Left renal cortex interstitium (tissue), 4 donors: ENCODE measurements around the gene ST6GALNAC2. TPM values are rescaled to one million over a fixed set of nuclear protein-coding genes. Genes with fewer than 3 reads are reported as not detected.
A peak's percentile ranks its signal among the peaks of the same experiment; 100 is the strongest.
"Not testable (repeated sequence)": the region's sequence is repeated elsewhere in the genome, so short reads cannot be mapped to it uniquely, and the experiment has no call there.

Experiments used
- DNase-seq, 4 donors: peaks; one replicate each; pipeline ENCODE4 v3.0.0-alpha.2; 2013; ENCODE audit warnings: low read depth in 4 of 4, low spot score in 2 of 4, missing footprints in 1 of 4
- polyA plus RNA-seq, 4 donors: library from polyadenylated mRNA; unstranded; fragments of 120-200 nt; gene quantifications; one replicate each; pipeline ENCODE4 v1.2.1, GENCODE V29; 2013; ENCODE audit not compliant: insufficient read length in 4 of 4

Gene ST6GALNAC2
- polyA plus RNA-seq, 4 donors, result 9.3 to 13.8 (median 9.8) TPM

DNA sequence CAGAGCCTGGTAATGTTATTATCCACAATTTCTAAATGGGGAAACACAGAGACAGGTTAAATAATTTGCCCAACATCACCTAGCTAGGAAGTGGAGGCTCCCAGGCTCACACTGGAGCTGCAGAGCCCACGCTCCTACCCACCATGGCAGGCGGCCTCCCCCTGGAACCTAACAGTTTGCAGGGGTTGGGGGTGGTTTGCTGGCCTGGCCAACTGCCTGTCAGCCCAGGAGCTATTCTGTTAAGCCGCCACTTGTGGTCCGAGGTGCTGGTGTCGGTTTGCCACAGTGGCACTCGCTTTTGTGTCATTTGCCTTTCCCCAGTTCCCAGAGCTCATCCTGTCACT is 42.2 kb downstream of the ST6GALNAC2 start:
- DNase-seq, result no peak

DNA sequence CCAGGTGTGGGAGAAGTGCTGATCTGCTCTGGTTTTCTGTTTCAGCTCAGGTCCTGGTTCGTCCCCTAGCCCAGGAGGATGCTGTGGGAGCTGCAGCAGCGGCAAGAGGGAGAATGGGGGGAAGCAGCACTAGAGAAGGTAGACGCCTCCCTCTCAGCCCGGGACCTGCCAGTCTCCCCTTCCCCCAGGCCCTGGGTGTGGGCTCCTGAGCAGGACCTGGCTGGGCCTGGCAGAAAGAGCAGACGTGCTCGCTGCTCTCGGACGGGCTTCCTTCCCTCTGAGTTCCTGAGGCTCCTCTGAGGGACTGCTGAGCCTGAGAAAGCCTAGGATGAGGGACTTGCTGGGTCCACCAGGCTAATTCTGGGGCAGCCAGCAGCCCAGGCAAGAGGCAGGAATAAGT is 42.7 kb downstream of the ST6GALNAC2 start:
- no peak for DNase-seq

DNA sequence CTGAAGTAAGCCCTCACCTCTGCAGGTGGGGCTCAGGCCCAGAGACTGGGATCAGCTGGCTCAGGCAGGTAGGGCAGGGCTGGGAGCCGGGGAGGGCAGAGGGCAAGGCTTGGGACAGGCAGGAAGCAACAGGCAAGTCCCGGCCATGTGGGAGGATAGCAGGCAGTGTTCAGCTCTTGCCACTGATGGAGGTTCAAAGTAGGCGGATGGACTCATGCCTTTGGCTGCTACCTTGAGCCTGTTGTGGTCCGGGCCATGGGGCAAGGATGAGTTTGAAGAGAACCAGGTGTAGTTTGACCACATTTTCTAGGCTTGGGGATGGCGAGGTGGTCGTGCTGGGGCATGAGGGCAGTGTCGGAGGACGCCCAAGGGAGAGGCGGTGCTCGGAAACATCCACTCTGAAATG is 43.1 kb downstream of the ST6GALNAC2 start:
- DNase-seq, result no peak

DNA sequence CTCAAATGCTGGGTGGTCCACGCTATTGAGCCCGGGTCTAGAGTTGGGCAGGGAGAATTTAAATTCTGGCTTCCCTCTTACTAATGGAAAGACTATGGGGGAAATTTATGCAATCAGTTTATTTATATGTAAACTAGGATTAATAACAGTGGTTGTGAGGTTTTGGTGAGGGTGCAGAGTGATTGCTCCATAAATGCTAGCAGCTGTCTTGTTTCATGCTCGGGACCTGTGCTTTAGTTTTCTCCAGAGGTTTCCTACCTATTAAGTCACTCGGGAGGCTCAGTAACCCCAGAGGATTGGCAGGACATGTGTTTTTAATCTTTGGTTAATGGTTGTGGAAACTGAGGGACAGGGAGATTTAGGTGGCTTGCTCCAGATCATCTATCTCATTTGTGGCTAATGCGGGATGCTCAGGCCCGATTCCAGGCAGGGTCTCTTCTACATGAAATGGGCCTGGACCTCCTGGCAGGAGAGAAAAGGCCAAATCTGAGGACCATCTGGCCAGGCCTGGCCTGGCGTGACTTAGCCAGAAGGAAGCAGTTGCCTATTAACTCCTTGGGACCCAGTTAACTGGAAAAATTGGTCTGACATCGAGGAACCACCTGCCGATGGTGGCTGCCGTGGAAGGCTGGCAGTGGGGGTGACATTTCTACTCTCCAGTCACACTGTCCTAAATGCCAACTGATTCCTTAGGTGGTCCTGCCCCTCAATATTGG is 43.8 kb downstream of the ST6GALNAC2 start:
- no peak for DNase-seq

DNA sequence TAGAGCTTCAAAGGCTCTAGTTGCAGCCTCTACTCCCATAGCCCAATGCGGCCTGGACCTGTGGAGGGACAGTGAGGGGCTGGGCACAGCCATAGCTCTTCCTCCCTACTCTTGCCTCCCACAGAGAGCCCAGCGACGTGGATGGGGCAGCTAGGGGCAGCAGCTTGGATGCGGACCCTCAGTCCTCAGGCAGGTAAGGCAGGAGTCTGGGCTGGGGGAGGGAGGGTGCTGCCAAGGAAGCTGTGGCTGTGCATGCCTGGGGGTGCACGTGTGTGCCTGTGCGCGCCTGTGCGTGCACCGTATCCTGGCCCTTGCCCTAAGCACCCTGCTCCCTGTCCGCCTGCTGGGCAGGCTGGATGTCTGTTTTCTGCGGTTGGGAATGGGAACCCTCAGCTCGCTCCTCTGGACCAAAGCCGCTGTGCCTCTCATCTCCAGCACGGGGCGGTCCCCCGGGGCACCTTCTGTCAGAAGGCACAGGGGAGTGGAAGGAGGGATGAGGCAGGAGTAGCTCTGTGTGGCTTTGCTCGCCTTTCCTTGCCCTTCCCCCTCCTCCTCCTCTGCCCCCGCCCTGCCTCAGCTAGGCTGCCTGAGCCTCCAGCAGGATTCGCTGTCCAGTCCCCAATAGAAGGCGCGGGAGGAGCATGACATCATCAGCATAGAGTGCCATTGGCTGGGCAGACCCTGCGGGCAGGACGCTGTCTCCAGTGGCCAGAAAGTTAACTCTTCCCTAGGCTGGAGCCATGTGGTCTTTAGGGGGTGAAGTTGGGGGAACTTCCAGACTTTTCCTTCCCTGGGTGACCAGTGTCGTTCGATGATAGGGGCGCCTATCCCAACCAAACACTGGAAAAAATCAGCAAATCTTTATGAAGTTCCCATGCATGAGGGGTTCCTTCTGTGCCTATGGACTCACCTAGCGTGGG is 45.0 kb downstream of the ST6GALNAC2 start:
- peak; percentile 86 to 96 (median 90) for DNase-seq

DNA sequence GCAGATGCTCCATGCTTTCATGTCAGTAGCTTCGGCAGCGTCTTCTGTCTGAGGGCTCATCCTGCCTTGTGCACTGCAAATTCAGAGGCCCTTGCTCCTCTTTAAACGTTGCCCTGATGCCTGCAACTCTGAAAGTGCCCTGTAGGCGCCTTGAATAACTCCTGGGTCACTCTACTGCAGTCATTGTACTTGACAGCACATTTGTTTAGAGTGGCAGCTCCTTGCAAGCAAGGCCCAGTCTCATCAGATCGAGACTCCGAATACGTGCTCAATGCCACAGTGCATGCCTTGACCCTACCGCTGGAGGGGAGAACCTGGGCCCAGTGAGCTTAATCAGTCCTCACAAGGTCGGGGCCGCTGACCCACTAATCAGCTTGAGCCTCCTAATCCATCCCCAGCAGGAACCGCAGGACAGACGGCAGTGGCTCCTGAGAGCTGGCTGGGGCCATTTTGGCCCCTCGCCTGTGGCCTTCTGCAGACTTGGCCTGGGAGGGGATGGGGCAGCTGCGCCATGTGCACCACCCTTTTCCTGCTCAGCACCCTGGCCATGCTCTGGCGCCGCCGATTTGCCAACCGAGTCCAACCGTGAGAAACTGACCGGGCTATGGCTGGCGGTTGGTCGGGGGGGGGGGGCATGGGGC is 45.9 kb downstream of the ST6GALNAC2 start, which contains the start of gene PRCD:
Gene PRCD, plus strand, starts transcription at position 414 of the 641 bp plus-strand sequence. Its CDS starts 98 bp downstream, at position 512.
- DNase-seq, result no peak

DNA sequence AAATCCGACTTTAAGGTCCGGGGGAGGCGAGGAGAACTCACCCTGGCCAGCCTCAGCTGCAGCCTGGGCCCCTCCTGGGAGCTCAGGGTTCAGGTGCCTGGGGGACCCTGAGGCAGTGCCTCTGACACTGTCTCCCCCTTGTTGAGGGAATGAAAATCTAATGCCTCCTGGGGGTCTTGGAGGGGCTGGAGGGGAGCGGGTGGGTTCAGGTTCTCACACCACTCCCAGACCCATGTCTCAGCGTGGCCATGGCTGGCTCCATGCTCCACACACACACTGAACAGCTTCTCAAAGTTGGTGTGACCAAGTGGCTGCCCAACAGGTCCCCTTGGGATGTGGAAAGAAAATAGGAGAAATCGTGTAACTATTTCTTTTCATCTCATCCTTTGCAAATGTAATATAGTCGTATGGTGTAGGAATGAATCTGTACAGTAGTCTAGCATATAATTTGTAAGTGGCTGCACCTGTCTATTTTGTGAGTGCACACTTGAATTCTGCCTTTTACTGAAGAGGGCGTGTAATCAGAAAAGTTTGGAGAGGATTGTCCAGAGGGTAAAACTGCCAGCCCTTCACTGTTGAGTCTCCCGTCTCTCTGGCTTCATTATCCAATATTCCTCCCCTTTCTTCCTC is 46.6 kb downstream of the ST6GALNAC2 start:
- DNase-seq, result no peak

DNA sequence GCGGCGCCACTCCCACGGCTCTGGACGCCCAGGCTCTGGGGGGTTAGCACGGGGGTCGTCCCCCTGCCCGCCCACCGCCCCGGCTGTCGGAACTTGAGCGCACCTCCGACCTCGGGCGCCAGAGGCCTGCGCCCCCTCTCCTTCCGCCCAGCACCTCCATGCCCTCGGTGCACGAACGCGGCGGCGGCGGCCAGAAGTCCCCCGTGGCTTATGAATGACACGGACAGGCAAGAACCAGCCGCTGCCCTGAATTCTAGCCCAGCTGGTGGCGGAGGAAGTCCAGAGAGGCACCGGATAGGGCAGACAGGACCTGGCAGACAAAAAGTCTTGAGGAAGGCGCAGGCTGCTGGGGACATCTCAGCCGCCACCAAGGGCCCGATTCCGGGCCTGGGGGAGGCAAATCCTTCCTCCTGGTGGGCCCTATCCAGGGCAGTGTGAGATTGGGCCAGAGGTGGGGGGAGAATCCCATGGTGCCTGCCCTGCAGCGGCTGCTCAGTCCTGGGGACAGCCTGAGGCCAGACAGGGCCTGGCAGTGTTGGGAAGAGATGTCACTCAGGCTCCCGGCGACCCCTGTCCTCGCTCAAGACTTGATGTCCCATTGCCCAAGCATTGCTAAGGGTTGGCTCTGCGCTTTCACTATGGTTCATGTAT is 47.3 kb downstream of the ST6GALNAC2 start:
- DNase-seq, result no peak

DNA sequence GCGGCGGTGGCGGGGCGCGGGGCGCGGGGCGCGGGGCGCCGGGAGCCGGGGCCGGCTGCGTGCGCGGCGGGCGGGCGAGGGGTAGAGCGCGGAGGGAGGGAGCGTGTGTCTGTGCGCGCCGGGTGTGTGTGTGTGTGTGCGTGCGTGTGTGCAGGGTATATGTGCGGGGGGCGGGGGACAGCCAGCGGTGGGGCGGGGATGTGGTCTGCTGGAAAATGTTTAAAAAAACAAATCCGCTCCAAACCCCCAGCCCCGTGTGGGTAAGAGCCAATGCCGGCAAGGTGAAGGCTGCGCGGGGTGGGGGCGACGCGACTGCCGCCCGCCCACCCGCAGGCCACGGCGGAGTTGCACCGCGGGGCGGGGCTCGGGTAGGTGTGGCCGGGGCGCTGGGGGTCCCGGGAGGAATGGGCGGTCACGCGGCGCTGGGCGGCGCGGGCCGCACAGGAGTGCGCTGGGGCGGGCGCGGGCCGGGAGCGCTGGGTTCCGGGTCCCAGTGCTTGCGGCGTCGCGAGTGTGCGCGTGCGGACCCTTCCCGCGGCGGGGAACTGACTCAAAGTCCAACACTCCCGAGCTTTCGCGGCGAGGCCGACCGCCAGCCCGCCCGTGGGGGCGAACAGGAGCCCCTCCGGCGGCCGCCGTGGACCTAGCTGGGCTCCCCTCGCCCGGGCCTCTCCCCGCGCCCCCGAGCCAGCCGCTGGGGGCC is 47.9 kb downstream of the ST6GALNAC2 start, which contains the start of gene CYGB:
Gene CYGB, minus strand, starts transcription at position 132 of the 703 bp plus-strand sequence. CDS start 167 bp downstream, outside the sequence.
- no peak for DNase-seq

DNA sequence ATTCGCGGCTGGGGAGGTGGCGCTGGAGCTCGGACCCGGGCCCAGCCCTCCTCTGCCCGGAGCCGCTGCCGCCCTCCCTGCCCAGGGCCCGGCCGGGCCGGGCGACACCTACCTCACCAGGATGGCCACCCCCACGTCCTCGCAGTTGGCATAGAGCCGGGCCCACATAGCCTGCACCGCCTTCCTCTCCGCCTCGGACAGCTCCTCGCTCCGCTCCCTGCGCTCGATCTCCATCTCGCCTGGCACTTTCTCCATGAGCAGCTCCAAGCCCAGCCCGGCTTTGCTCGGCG is 48.4 kb downstream of the ST6GALNAC2 start:
- DNase-seq, result no peak

DNA sequence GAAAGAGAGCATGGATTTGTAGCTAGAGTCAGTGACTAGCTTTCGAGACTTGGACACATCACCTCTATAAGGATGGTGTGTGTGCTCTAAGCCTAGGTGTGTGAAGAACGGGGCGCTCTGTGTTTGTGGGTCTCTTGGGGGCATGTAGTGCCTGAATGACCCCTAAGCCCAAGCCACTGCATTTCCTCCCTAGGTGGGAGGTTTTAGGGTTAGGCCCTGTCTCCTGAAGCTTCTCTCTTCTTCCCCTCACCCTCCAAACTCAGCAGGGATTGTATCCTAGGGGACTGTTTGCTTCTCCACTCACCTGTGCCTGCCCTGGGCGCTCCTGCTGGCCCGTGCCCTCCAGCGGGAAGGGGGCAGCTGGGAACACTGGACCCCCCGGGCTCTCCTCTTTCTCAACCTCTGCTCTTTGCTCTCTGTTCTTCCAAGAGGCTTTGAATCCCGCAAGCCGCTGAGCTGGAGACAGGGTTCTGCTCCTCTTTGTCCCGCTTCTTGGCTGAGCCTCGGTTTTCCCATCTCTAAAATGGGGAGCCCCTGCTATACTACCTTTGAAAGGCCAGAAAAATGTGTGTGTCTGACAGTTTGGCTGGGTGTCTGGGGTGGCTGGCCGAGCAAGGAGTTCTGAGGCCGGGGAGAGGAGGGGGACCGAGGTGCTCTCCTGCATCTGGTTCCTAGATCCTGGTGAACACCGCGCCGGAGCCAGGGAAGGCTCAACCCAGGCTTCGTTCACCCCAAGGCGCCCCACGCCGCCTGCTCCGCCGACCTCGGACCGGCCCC is 49.0 kb downstream of the ST6GALNAC2 start:
- DNase-seq, result no peak

DNA sequence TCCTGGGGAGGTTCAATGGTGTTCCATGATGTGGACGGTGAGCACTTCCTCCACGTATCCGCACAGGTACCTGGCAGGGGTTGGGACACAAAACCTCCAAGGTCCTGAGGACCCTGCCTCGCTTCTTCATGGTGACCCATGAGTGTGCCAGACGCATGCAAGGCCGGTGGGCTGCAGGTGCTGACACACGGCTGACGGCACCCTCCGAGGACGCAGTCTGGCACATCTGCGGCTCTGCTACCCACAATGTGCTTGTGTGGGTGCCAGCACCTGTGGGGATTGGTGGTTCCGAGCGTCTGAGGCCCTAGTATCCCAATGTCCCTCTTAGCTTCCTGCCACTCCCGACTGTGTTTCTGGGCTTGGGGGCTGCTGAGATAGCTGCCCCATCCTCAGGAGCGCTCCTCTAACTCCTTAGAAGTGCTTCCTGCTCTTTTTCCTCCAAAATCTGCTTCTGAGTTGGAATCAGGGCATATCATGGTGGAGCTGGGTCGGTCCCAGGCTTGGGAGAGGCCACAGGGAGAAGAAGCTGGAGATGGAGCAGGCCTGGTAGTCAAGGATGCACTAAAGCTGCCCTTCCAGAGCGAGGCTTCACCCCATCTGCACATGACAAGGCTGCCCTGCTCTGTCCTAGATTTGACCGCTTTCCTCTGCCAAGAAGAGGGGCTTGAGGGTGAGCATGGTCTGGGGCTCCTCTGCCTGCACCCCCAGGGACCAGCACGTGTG is 49.7 kb downstream of the ST6GALNAC2 start:
- no peak for DNase-seq

DNA sequence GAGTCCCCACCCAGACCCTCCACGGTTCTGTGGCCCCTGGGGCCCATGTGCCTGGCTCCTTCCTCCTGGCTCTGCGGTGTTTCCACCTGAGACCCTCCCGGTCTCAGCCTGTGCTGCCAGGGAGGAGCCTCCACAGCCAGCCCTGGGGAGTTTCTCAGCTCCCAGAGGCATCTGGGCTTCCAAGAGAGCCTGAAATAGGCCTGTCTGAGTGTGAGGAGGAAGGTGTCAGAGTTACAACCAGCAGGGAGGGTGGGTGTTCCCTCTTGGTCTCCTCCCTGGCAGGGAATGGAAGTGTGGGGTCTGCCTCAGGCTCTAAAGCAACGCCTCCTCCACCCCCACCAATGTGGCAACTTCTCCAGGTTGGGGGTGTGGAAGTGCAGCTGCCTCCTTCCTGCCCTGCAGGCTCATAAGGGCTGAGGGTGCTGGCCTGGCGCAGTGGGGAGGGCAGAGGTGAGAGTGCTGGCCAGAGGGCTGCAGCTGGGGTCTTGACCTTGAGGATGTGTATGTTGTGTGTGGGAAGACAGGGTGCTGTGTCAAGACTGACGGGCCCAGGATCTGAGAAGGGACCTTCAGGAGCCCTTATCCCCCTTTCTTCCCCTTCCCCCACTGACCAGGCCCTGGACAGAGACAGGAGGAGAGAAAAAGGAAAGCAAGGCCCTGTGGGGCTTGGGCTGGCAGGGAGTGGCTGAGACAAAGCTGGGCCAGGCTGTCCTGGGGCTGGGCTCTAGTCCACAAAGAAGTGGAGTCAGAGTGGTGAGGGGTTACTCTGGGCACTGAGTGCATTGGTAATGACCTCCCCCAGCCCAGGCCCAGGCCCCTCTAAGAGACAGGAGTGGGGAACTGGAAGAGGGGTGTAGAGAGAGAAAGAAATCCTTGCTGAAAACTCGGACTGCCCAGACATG is 50.6 kb downstream of the ST6GALNAC2 start:
- DNase-seq, result no peak

DNA sequence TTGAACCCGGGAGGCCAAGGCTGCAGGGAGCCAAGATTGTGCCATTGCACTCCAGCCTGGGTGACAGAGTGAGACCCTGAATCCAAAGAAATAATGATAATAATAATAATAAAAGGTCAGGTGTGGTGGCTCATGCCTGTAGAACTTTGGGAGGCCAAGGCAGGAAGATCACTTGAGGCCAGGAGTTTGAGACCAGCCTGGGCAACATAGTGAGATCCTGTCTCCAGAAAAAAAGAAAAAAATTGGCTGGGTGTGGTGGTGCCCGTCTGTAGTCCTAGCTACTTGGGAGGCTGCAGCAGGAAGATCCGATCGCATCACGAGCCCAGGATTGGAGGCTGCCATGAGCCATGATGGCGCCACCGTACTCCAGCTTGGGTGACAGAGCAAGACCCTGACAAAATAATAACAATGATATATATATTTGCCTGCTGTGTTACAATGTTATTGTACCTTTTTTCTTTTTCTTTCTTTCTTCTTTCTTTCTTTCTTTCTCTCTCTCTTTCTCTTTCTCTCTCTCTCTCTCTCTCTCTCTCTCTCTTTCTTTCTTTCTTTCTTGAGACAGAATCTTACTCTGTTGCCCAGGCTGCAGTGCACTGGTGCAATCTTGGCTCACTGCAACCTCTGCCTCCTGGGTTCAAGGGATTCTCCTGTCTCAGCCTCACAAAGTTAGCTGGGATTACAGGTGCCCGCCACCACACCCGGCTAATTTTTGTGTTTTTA is 51.9 kb downstream of the ST6GALNAC2 start:
- not testable (repeated sequence) for DNase-seq

DNA sequence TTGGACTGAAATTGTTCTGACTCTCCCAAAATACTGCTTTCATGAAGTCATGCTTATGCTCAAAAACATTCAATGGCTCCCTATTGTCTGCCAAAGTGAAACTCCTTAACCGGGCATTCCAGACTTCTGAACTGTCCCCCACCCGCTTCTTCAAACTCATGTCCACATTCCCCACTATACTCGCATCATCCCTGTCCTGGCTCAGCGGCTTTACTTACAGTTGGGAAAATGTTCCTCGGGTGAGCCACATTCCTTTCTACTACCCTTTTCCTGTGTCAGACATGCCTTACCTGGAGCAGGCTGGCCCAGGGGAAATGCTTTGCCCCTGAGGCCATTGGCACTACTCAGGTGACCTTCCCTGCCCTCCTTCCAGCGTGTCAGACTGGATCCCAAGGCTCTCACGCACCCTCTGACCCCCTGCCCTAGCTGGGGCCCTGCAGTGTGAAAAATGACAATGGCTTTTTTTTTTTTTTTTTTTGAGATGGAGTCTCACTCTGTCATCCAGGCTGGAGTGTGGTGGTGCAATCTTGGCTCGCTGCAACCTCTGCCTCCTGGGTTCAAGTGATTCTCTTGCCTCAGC is 53.5 kb downstream of the ST6GALNAC2 start:
- DNase-seq, result no peak

DNA sequence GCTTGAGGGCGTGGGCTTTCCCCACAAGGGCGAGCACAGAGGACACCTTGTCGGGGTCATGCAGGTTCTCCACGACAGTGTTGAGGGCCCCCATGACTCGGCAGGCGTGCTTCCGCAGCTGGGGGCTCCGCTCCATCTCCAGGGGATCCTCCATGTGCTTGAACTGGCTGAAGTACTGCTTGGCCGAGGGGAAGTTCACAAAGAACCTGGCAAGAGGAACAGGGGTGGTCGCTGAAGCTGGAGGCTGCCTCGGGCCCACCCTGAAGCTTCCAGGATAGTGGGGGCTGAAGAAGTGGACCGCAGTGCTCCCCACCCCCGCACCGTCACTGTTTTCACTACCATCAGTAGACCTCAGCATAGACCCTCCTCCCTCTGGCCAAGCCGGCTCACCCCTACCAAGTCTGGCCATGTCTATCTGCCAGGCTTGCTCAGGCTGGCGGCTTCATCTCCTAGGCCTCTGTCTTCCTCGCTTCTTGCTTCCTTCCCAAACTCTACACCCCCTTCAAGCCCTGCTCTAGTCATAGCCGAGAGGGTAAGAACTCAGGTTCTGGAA is 54.1 kb downstream of the ST6GALNAC2 start:
- DNase-seq, result no peak
